ENCODE data around the gene PIK3C2G.
"Not testable (repeated sequence)": the region's sequence is repeated elsewhere in the genome, so short reads cannot be mapped to it uniquely, and the experiment has no call there.

Gene PIK3C2G

GRCh38 chr12:18468246-18469075 lies 207.1 kb downstream of the PIK3C2G start:
- DNase-seq (ENCODE audit: low read depth) = no peak

DNA sequence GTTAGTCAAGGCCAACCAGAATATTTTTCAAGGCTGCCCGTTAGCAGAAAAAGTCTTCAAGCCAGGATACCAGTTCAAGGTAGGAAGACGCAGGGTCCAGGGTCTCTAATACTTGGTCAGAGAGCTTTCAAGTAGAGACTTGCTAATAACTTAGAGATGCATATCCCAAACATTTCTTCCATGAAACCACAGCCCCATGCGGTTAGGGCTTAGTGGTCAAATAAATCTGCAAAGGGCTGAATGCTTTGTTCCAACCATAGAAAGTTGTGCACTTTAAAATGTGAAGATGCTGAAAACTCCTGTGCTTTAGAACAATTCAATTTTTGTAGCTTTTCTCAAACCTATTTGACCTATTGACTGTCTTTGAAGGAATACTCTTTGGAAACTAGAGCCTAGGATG lies 208.9 kb downstream of the PIK3C2G start:
- DNase-seq (ENCODE audit: low read depth) = no peak

DNA sequence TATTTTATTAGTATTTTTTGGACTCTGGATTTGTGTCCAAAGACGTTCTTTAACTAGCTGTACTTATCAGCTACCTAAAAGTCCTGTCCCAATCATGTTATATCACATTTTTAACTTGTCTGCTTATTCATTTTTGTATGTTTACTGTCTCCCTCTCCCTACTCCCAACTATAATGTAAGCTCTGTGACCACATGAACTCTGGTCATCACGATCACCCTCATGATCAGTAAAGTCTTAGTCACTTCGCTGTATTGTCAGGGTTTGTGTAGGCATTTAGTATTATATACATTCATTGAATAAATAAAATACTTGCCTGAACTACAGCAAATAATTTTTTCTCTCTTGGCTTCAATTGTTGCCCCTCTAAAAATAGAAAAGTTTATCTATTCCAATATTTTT lies 211.0 kb downstream of the PIK3C2G start:
- no peak for DNase-seq (ENCODE audit: low read depth)

DNA sequence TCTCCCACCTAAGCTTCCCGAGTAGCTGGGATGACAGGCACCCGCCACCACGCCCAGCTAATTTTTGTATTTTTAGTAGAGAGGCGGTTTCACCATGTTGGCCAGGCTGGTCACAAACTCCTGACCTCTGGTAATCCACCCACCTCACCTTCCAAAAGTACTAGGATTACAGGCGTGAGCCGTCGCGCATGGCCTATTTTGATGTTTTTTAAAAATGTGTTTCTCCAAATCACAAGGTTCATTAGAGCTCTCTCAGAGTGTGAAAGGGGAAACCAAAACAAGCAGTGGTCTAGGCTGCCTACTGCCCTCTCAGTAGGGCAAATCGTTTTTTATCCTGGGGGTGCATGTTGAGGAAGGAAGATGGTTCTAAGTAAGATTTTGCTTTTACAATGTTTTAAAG lies 211.5 kb downstream of the PIK3C2G start:
- no peak for DNase-seq (ENCODE audit: low read depth)

DNA sequence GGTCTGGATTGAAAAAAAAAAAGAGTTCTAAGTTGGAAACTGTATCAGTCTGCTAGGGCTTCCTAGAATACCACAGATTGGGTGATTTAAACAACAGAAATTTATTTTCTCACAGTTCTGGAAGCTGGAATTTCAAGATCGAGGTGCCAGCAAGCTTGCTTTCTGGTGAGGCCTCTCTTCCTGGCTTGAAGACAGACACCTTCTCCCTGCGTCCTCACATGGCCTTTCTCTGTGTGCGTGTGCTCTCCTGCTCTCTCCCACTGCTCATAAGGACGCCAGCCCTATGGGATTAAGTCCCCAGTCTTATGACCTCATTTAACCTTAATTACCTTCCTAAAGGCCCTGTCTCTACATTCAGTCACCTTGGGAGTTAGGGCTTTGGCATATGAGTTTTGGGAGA lies 215.5 kb downstream of the PIK3C2G start:
- DNase-seq (ENCODE audit: low read depth) = no peak

DNA sequence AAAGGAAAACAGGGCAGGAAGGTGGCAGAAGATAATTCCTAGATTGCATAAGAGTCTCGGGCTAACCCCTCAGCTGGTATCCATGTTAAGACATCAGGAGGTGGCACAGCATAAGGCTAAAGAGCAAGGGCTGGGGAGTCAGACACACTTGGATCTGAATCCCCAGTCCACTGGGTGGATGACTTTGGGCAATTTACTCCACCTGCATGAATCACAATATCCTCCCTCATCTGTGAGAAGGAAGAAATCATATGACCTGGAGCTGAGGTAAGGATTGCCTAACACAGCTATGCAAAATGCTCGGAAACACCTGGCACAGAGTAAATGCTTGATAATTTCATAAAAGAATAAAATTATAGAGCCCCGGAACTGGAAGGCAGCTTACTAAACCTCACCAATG lies 217.9 kb downstream of the PIK3C2G start:
- no peak for DNase-seq (ENCODE audit: low read depth)

DNA sequence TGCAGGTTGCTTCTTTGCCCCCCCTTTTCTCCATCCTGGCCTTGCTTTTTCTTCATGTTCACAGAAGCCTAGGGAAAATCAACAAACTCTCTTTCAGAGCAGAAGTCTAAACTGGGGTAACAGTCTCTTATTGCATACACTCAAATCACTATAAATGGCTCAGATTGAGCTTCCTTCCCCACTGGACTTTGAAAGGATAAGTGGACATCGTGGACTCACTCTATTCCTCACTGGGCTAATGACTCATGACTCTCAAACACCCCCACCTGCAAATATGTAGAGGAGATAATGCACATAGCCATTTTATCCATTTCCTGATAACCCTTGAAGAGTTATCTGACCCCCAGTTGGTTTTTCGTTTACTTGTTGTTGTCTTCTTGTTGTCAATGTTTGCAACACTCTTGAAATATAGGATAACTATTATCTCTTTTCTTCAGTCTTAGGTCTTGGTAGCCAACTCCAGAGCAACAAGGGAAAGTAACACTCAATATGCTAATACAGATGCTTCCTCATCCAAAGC lies 221.3 kb downstream of the PIK3C2G start:
- DNase-seq (ENCODE audit: low read depth) = no peak

- no peak for DNase-seq (ENCODE audit: low read depth)
Observed at GRCh38 chr12:18483698-18484325, 222.5 kb downstream of the PIK3C2G start.

DNA sequence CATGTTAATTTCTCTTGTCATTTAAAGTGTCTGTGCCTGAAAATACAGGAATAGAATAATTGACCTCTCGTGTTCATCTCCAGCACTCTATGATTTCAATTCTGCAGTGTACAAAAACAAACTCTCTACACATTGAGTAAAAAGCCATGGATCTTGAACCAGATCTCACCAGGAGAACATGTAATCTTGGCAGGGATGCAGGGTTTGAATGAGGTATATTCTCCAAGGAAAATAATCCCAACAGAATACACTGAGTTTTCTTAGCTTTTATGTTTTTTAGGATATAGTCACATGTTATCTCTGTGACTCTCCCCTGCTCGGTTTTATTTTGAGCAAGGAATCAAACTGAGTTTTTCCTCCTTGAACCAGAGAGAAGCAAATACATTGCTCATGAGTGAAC lies 224.7 kb downstream of the PIK3C2G start:
- no peak for DNase-seq (ENCODE audit: low read depth)

- DNase-seq (ENCODE audit: low read depth) = no peak
Observed at GRCh38 chr12:18487509-18487908, 226.2 kb downstream of the PIK3C2G start.

GRCh38 chr12:18492372-18493025 lies 231.2 kb downstream of the PIK3C2G start:
- DNase-seq (ENCODE audit: low read depth) = no peak

DNA sequence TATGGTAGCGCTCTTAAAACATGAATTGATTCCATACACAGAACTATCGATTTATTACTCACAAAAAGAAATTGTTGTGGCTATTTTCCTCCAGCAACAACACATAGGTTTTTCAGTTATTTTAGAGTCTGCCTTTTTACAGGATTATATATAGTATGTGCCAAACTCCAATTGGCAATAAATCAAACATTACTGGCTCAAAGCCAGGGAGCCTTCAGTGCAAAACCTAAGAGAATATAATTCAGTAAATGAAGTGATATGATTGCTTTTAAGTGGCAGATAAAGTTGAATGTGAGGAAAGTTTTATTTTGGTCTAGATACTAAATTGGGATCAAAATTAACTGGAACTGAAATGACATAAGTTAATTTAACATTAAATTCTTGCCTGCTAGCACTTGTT lies 234.8 kb downstream of the PIK3C2G start:
- DNase-seq (ENCODE audit: low read depth) = no peak

GRCh38 chr12:18500160-18500574 lies 238.8 kb downstream of the PIK3C2G start:
- not testable (repeated sequence) for DNase-seq (ENCODE audit: low read depth)

GRCh38 chr12:18500736-18501135 lies 239.4 kb downstream of the PIK3C2G start:
- DNase-seq (ENCODE audit: low read depth) = not testable (repeated sequence)

- no peak for DNase-seq (ENCODE audit: low read depth)
Observed at GRCh38 chr12:18502422-18502968, 241.2 kb downstream of the PIK3C2G start.

GRCh38 chr12:18521461-18521860 lies 260.1 kb downstream of the PIK3C2G start:
- no peak for DNase-seq (ENCODE audit: low read depth)

DNA sequence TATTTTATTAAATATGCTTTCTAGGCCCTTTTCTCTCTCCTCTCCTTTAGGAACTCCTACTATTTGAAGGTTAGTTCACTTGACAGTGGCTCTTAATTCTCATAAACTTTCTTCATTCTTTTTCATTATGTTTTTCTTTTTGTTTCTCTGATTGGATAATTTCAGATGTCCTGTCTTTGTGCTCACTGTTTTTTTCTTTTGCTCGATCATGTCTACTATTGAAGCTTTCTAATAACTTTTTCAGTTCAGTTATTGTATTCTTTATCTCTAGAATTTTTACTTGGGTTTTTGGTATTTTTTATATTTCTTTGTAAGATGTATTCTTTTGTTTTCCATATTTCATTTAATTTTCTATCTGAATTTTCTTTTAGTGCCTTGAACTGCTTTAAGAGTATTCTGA lies 261.5 kb downstream of the PIK3C2G start:
- DNase-seq (ENCODE audit: low read depth) = no peak

DNA sequence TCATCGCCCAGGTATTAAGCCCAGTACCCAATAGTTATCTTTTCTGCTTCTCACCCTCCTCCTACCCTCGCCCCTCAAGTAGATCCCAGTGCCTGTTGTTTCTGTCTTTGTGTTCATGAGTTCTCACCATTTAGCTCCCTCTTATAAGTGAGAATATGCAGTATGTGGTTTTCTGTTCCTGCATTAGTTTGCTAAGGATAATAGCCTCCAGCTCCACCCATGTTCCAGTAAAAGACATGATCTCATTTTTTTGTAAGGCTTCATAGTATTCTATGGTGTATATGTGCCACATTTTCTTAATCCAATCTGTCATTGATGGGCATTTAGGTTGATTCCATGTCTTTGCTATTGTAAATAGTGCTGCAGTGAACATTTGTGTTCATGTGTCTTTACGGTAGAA lies 281.2 kb downstream of the PIK3C2G start:
- DNase-seq (ENCODE audit: low read depth) = not testable (repeated sequence)

GRCh38 chr12:18546399-18546798 lies 285.1 kb downstream of the PIK3C2G start:
- no peak for DNase-seq (ENCODE audit: low read depth)

DNA sequence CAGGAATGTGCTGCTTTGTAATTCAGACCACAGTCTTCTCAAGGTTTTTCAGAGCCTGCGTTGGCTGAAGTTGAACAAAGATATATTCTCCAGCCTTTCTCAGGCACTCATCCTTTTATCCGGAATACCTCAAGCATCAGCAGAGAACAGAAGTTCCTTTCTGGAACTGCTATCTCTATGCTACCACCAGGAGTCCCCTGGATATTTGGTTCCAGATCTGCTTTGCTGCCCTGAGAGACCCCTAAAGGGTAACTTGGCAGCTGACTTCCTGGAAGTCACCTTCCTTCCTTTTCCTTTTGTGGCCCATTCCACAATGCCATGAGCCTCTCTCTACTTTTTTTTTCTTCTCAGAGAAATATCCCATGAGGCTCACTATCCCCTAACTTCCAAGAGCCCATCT lies 288.3 kb downstream of the PIK3C2G start:
- DNase-seq (ENCODE audit: low read depth) = no peak

DNA sequence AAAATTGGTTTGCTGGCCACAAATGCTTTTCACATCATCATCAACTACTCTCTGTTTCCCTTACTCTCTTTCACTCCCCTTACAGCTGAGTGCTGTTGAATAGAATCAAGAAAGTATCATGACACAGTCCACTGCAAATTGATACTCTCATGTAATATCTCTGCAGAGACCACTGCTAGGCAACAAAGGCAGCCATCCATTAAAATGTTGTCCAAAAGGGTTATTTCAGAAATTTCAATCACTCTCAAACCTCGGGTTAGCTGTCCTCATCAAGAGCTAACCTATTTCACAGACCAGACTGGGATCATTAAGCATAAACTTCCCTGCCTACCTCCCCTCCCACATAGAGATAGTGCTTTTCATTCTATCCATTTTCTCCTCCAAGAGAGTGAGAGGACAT lies 289.8 kb downstream of the PIK3C2G start:
- no peak for DNase-seq (ENCODE audit: low read depth)

DNA sequence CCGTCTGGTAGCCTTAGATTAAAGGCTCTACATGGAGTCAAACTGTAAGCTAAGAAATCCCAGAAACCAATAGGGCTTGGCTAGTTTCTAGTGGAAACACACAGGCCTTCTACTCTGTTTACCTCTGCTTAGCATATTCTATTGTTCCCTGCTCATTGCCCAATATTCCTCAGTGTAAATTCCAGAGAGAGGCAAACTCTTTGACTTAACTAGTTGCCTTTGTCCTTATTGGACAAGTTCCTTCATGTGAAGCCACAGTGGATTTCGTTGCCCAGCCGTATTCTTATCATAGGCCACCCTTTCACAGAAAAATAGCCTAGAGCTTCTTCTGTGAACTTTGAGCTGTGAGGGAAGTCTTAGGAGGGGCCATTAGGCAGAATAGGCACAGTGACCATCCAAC lies 290.4 kb downstream of the PIK3C2G start:
- DNase-seq (ENCODE audit: low read depth) = no peak

GRCh38 chr12:18552829-18553228 lies 291.5 kb downstream of the PIK3C2G start:
- no peak for DNase-seq (ENCODE audit: low read depth)

Measured in stimulated activated CD8-positive, alpha-beta memory T cell treated with anti-CD3 and anti-CD28 coated beads, Interleukin-4, amount 100 ng/mL, for 24 hours (primary cell).